ENCODE measurements around the gene CD68.
"Not testable (repeated sequence)": the region's sequence is repeated elsewhere in the genome, so short reads cannot be mapped to it uniquely, and the experiment has no call there.

- not testable (repeated sequence) for TF ChIP-seq POLR2A (IDR thresholded peaks at IDR 0.05; ENCODE audit: low read length); GATA1 (IDR thresholded peaks at IDR 0.05; ENCODE audit: low read depth, low read length)
Measured at GRCh38 chr17:7625749-7626148, 46.3 kb downstream of the CD68 start.

Data from erythroblast (primary cell).